GM18505 (cell line): ENCODE results near the gene C11orf24.
"Not testable (repeated sequence)": the region's sequence is repeated elsewhere in the genome, so short reads cannot be mapped to it uniquely, and the experiment has no call there.

Source experiments
- ATAC-seq: cut with Tn5 transposase; IDR thresholded peaks from one replicate; pipeline ENCODE4 v1.9.1; 2021; ENCODE audit not compliant: unreplicated experiment
- POLR2A ChIP-seq: IDR thresholded peaks from 4 replicates; pipeline ENCODE4 v1.6.1; 2011; ENCODE audit warnings: borderline replicate concordance; ENCODE audit not compliant: insufficient read depth, insufficient read length; ENCODE audit errors: extremely low read depth

The C11orf24 gene

DNA sequence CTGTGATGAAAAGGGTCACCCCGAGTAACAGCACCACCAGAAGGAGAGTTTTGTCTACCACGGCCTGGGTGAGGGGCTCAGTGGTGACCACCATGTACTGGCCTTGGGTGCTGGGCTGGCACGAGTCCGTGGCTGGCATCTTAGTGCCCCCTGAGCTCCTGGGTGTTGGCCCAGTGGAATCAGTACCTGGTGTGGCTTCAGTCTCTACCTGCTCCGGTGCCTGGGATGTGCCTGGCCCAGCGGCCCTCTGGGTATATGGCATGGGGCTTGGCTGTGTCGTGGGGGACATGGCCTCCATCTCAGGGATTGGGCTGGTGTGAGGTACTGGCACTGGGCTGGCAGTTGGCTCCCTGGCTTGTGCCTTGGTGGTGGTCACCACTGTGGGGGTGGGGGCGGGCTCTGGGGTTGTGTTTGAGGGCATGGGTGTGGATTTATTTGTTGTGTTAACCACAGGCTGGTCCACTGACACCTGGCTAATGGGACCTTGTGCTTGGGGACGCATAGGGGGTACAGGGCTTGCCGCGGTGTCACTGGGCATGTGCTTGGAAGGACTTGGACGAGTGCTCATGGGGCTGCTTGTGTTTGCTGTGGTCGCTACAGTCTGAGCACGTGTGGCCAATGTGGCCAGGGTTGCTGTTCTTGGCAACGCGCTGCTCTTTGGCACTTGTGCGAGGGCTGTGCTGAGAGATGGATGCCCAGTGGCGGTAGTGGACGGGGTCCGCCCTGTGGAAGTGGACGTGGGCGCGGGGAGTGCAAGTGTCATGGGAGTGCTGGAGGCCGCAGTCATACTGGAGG is 9.8 kb downstream of the C11orf24 start:
- no peak for ATAC-seq
- TF ChIP-seq POLR2A = no peak

DNA sequence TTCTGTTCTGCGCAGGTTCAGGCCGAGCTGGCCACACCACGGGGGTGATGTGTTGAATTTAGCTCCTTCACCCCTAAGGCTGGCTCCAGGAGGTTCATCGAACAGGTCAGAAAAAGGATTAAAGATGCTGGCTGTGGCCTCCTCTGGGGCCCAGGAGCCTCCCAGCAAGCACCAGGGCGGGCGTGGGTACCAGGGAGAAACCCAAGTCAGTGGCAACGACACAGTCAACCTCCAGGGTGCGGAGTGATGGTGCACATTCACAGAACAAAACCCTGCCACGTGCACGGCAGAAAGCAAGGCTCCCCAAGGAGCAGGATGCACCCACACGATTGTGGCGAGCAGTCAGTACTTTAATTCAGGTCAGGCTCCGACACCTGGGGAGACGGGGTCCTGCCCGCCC is 10.8 kb downstream of the C11orf24 start:
- ATAC-seq = no peak
- TF ChIP-seq POLR2A = no peak

DNA sequence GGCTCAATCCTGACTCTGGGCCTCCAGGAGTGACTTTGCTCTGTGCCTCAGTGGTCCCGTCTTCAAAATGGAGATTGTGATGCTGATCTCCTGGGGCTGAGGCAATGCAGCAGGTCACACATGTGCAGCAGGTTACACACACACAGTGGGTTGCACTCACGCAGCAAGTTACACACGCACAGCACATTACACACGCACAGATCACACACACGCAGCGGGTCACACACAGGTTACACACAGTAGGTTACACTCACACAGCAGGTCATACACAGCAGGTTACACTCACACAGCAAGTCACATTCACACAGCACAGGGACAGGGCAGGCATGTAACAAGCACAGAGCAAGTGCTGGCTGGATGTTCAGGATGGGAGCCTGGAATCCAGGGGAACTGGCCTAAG is 11.3 kb downstream of the C11orf24 start:
- no peak for TF ChIP-seq POLR2A
- no peak for ATAC-seq

DNA sequence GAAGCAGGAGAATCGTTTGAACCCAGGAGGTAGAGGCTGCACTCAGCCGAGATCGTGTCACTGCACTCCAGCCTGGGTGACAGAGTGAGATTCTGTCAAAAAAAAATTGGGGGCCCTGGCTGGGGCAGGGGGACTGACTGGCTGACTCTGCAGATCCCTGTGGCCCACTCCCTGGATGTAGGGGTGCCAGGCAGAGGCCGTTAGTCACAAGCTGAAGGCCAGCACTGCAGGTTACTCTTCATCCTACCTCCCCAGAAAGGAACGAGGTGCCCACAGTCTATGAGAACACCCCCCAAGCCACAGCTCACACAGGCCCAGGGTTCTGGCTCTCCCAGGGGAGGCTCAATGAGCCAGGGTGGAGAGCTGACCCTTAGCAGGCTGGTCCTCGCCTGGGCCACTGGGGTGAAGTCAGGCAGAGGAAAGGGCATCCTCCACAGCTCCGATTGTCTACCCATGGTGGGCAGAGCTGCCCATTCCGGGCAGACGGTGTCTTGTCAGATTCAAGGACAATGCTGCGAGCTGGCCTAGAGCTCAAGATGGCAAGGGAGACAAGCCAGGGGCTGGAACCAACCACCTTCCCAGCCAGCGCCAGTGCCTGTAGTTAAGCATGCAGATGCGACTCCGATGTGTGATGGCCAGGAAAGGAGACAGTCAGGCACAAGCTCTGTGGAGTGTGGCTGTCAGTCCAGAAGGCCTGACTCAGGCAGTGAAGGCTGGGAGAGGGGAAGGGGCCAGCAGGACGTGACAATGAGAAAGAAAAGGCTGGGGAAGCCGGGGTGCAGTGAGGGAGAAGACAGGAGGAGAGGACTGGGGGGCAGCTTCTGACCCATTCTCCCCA is 12.4 kb downstream of the C11orf24 start:
- ATAC-seq = no peak
- no peak for TF ChIP-seq POLR2A

DNA sequence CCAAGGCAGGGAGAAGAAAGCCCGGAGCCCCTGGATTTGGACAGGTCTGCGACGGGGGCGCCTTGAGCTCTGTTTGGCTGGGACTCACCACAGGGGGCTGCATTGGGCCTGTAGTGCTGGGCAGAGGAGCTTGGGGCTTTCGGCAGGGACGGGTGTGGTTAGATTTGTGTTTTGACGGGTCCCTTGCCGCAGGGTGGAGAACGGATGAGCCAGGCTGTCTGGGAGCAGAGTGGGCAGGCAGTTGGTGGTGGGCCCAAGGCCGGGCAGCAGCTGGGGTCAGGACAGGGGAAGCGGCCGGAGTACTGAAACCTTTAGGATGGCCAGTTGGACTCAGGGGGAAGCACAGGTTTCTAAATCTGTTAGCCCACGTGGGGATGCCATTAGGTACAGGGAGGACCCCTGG is 13.4 kb downstream of the C11orf24 start:
- no peak for ATAC-seq
- TF ChIP-seq POLR2A = no peak

DNA sequence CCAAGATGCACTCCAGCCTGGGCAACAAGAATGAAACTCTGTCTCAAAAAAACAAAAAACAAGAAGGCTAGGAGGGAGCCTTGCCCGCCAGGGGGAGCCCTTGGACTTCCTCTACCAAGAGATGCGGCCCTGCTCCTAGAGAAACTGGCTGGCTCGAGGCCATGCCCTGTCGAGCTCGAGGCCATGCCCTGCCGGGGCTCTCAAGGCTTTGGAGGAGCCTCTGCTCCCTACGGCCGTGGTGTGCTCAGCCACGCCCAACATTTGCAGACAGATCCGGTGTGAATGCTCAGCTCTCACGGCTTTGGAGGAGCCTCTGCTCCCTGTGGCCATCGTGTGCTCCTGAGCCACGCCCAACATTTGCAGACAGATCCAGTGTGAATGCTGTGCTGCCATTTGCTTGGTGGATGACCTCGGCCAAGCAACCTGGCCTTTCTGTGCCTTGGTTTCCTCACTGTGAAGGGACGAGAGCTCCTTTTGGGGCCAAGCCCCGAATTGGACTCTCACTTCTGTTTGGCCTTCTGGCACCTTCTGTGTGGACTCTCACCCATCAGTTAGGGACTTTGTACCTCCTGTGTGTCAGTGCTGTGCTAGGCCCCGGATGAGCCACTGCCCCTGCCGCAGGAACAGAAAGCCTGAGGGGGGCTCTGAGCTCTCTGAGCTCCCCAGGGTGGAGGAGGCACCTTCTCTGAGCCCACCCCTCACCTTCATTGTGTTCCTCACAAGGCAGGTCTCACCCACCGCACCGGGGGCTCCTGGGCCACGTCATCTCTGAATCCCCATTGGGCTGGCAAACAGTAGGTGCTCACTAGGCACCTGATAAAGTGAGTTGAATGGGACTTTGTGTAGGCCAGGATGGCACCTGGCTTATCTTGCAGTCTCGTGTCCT is 14.1 kb downstream of the C11orf24 start:
- ATAC-seq = no peak

DNA sequence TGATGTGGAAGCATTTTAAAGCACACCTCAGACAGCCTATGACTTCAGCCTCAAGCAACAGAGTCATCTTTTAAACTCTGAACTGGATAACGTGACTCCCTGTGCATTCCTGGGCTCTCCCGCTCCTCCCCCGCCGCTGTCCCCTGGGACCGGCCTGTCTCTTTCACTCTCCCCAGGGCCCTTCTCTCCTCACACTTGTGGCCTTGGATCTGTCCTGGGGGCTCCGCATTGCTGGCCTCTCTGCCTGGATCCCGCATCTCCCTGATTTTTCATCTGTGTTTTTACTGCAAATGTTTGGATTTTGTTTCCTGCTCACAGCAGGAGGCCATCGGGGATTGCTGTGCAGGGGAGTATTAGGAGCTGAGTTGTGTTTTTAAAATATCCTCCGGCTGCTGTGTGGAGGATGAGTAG is 15.4 kb downstream of the C11orf24 start:
- no peak for ATAC-seq
- TF ChIP-seq POLR2A = no peak

More for the DNA sequence above, 14.1 kb downstream of the C11orf24 start:
- TF ChIP-seq POLR2A = no peak

DNA sequence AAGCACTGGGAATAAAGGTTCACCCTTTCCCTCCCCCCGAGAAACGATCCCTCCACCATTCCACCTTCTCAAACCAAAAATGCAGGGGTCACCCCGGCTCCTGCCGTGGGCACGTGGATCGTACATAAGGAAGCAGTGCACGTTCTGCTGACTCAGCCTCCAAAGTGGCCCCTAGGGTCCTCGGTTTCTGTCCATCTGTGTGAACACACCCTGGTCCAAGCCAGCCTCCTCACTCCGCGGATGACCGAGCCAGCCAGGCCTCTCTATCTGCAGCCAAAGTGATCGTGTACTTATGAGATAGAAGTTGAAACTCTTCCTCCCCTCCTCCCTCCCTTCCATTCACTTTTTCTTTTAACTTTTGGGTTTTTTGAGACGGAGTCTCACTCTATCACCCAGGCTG is 16.2 kb downstream of the C11orf24 start:
- no peak for TF ChIP-seq POLR2A
- no peak for ATAC-seq

DNA sequence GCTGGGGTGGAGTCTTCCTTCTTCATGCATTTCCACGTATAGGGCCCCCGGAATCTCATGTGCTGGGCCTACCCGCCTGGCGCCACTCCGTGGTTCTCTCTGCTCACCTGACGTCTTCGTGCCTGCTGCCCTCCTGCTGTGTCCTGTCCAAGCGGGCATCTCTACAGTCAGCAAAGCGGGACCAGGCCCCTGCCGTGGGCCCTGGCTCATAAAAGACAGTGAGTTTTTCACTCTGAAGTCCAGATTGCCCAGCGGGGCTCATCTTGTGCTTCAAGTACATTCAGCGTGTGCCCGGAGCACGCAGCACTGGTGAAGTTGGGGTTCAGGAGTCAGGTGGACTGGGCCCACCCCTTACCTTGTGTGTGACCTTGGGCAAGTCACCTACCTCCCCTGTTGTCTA is 17.4 kb downstream of the C11orf24 start:
- ATAC-seq = no peak
- no peak for TF ChIP-seq POLR2A

DNA sequence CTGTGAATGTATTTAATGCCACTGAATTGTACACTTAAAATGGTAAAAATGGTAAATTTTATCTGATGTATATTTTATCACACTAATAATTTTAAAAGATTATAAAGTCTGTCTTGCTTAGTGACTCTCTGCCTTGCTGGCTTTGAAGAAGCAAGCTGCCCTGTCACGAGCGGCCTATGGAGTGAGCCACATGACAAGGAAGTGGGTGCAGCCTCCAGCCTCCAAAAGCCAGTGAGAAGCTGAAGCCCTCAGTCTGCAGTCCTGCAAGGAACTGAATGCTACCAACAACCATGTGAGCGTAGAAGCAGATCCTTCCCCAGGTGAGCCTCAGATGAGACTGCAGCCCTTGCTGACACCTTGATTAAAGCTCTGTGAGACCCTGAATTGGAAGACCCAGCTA is 20.0 kb downstream of the C11orf24 start:
- no peak for ATAC-seq
- no peak for TF ChIP-seq POLR2A

DNA sequence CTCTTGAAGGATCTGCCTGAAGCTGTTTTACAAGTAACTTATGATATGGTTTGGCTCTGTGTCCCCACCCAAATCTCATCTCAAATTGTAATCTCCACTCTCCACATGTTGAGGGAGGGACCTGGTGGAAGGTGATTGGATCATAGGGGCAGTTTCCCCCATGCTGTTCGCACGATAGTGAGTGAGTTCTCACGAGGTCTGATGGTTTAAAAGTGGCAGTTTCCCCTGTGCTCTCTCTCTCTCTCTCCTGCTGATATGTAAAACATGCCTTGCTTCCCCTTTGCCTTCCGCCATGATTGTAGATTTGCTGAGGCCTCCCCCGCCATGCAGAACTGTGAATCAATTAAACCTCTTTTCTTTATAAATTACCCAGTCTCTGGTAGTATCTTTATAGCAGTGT is 26.9 kb downstream of the C11orf24 start:
- ATAC-seq = not testable (repeated sequence)

DNA sequence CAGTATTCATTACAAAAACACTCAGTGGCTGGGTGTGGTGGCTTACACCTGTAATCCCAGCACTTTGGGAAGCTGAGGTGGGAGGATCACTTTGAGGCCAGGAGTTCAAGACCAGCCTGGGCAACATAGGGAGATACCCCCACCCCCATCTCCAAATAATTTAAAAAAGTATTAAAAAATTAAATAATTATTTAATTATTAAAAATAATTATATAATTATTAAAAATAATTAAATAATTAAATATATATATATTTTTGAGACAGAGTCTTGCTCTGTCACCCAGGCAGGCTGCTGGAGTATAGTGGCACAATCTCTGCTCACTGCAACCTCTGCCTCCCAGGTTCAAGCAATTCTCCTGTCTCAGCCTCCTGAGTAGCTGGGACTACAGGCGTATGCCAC is 27.9 kb downstream of the C11orf24 start:
- not testable (repeated sequence) for ATAC-seq

DNA sequence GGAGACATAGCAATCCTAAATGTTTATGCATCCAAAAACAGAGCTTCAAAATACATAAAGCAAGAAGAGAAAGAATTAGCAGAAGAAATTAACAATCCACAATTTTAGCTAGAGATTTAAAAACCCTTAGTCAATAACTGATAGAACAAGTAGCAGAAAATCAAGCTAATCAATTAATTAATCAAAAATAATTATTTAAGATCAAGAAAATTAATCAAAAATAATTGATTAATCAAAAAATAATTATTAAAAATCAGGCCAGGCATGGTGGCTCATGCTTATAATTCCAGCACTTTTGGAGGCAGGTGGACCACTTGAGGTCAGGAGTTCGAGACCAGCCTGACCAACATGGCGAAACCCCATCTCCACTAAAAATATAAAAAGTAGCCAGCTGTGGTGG is 29.2 kb downstream of the C11orf24 start:
- no peak for ATAC-seq
- no peak for TF ChIP-seq POLR2A

DNA sequence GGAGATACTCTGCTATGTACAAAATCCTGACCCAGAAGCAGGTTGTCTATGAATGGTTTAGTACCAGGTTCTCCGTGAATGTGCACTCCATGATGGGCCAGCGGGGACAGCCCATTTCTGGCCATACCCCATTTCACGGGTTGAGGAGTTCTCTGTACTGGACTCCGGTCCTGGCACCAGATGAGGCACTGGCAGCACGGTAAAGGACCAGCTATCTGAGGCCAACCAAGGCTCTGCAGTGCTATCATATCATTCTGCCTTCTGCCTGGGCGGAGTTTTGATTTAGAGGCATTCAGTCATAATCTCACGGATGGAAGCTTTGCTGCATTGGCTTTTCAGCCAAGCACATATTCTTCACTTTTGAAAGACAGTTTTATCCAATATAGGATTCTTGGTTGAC is 40.2 kb downstream of the C11orf24 start:
- no peak for TF ChIP-seq POLR2A
- ATAC-seq = no peak

DNA sequence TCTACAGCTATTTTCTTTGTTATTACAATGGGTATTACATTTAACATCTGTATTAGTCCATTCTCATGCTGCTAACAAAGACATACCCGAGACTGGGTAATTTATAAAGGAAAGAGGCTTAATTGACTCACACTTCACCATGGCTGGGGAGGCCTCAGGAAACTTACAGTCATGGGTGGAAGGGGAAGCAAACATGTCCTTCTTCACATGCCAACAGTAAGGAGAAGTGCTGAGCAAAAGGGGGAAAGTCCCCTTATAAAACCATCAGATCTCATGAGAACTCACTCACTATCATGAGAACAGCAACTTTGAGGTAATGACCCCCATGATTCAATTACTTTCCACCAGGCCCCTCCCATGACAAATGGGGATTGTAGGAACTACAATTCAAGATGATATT is 42.2 kb downstream of the C11orf24 start:
- TF ChIP-seq POLR2A = no peak
- no peak for ATAC-seq
